Measurements from ENCODE around the gene SERPINA1. TPM values are rescaled to one million over a fixed set of nuclear protein-coding genes. Genes with fewer than 3 reads are reported as not detected.
"Not testable (repeated sequence)": the region's sequence is repeated elsewhere in the genome, so short reads cannot be mapped to it uniquely, and the experiment has no call there.

SERPINA1 gene
- polyA plus RNA-seq, 1 donor from 2014 or later, result 1.4 TPM

GRCh38 chr14:94360945-94361565 is 27.3 kb downstream of the SERPINA1 start:
- Mint-ChIP-seq H3K4me3 (no peak overlapping the region), H3K27ac (no peak overlapping the region), H3K27me3 (peaks cover 6% of the 10 kb centered on the region), H3K9me3 (peaks cover 0 to 5% (median 4%) of the 10 kb centered on the region in 3 donors), H3K4me1 (peaks cover 0 to 2% (median 0%) of the 10 kb centered on the region in 3 donors), H3K36me3 (no peaks in the 10 kb centered on the region)

DNA sequence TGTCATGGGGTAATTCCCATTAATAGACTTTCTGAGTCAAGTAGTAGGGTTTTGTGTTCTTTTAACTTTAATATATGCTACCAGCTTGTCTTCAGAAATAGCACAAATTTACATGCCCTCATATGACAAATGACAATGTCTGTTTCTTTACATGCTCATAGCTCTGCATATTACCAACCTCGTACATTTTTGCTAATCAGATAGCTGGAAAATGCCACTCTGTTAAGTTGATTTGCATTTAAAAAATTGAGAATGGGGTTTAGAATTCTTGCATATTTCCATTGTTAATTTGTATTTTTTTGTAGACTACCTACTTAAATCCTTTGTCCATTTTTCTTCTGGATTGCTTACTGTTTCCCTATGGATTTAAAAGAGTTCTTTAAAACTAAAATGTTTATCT is 31.2 kb downstream of the SERPINA1 start:
- no peak overlapping the region for H3K4me3 Mint-ChIP-seq
- H3K36me3 Mint-ChIP-seq, result no peaks in the 10 kb centered on the region
- no peak overlapping the region for H3K27ac Mint-ChIP-seq
- peaks cover under 1 to 12% (median 9%) of the 10 kb centered on the region in 3 donors for H3K9me3 Mint-ChIP-seq
- H3K4me1 Mint-ChIP-seq, result peaks cover 0 to 6% (median 0%) of the 10 kb centered on the region in 3 donors
- H3K27me3 Mint-ChIP-seq, result peaks cover 7% of the 10 kb centered on the region

DNA sequence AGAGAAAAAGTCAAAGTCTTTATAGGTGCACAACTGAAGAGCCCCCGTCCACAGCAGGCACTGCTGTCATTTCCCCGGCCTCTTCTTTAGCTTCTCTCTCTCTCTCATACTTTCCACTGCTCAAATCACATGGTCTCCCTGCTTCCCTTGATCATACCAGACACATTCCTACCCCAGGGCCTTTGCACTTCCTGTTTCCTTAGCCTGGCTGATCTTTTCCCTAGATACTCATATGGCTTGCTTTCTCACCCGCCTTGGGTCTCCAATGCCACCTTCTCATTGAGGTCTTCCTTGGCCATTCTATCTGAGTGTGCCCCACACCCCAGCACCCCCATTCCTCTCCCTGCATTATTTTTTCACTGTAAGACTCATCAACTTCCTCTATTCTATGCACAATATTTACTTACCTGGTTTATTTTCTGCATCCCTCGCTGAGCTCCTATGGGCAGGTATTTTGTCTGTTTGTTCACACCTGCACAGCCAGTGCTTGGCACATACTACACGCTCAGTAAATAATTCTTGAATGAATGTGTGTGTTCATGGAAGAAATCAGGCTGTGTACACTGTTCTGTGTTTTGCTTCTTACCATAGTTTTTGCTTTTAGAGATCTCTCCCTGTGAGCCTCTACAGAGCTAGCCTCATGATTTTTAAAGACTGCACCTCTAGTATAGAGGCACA is 31.9 kb downstream of the SERPINA1 start:
- peak overlapping the region in 1 of 4 donors; percentile 2 for H3K4me3 Mint-ChIP-seq
- H3K36me3 Mint-ChIP-seq, result no peaks in the 10 kb centered on the region
- H3K9me3 Mint-ChIP-seq, result peaks cover 3 to 19% (median 12%) of the 10 kb centered on the region in 3 donors
- H3K4me1 Mint-ChIP-seq, result peaks cover 0 to 6% (median 0%) of the 10 kb centered on the region in 3 donors
- H3K27ac Mint-ChIP-seq, result peak overlapping the region in 1 of 3 donors; percentile 33
- peaks cover 7% of the 10 kb centered on the region for H3K27me3 Mint-ChIP-seq

DNA sequence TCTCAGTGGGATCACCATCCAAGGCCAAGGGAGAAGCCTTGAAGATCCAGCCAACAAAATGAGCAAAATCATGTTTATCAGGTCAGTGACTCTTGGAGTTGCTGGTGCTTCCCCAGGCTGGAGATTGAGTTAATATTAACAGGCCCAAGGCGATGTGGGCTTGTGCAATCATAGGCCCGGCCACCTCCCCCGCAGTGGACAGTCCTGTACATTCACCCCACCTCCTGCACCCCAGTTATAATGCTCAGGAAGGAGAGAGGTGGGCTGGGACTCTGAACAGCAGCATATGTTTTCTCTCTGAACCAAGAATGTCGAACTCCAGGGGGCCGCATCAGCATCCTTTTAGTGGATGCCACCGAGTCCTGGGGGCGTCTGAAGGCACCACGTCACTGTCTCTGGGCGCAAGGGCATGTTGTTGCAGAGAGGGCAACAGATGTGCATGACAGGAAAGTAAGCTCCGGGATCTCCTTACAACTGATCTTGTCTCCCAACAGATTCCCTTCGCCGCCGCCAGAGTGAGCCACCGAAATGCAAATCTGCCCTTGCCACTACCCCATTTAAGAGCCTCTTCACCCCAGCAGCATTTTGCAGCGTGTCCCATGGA is 33.1 kb downstream of the SERPINA1 start:
- no peak overlapping the region for H3K27ac Mint-ChIP-seq
- peaks cover 3% of the 10 kb centered on the region for H3K27me3 Mint-ChIP-seq
- H3K36me3 Mint-ChIP-seq, result no peaks in the 10 kb centered on the region
- H3K4me3 Mint-ChIP-seq, result peak overlapping the region in 1 of 4 donors; percentile 78
- peaks cover 0 to 6% (median 0%) of the 10 kb centered on the region in 3 donors for H3K4me1 Mint-ChIP-seq
- H3K9me3 Mint-ChIP-seq, result peaks cover 3 to 19% (median 13%) of the 10 kb centered on the region in 3 donors

GRCh38 chr14:94354638-94355185 is 33.7 kb downstream of the SERPINA1 start:
- peaks cover 0 to 6% (median 0%) of the 10 kb centered on the region in 3 donors for H3K4me1 Mint-ChIP-seq
- H3K27ac Mint-ChIP-seq, result no peak overlapping the region
- no peak overlapping the region for H3K4me3 Mint-ChIP-seq
- H3K27me3 Mint-ChIP-seq, result peaks cover 3% of the 10 kb centered on the region
- H3K36me3 Mint-ChIP-seq, result no peaks in the 10 kb centered on the region
- peaks cover 3 to 19% (median 13%) of the 10 kb centered on the region in 3 donors for H3K9me3 Mint-ChIP-seq

GRCh38 chr14:94354190-94354589 is 34.2 kb downstream of the SERPINA1 start:
- H3K36me3 Mint-ChIP-seq, H3K4me3 Mint-ChIP-seq, H3K27me3 Mint-ChIP-seq, H3K4me1 Mint-ChIP-seq: not testable (repeated sequence)
- H3K9me3 Mint-ChIP-seq, result peaks cover 3 to 19% (median 13%) of the 10 kb centered on the region in 3 donors
- peak overlapping the region in 1 of 3 donors; percentile 39 for H3K27ac Mint-ChIP-seq

DNA sequence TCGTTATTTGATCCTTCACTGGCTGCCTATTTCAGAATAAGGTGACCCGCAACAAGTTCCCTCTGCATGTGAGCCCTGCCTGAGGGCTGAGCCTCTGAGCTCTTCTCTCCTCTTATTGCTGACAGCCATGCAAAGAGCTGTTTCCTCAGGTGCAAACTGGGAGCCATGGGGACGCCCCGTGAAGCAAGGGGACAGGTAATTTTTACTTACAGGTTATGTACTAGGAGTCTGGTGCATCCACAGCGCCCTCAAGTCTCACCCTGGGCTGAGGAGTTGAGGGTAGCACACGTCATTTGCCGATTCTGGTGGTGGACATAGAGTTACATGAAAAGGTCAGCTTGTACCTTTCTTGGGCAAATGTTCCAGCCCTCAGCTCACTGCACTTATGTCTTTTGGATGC is 39.1 kb downstream of the SERPINA1 start:
- no peaks in the 10 kb centered on the region for H3K27me3 Mint-ChIP-seq
- H3K27ac Mint-ChIP-seq, result peak overlapping the region in 1 of 3 donors; percentile 80
- H3K36me3 Mint-ChIP-seq, result no peaks in the 10 kb centered on the region
- H3K4me1 Mint-ChIP-seq, result peaks cover 0 to 15% (median 10%) of the 10 kb centered on the region in 3 donors
- peak overlapping the region in 1 of 4 donors; percentile 28 for H3K4me3 Mint-ChIP-seq
- peaks cover 3 to 16% (median 10%) of the 10 kb centered on the region in 3 donors for H3K9me3 Mint-ChIP-seq

DNA sequence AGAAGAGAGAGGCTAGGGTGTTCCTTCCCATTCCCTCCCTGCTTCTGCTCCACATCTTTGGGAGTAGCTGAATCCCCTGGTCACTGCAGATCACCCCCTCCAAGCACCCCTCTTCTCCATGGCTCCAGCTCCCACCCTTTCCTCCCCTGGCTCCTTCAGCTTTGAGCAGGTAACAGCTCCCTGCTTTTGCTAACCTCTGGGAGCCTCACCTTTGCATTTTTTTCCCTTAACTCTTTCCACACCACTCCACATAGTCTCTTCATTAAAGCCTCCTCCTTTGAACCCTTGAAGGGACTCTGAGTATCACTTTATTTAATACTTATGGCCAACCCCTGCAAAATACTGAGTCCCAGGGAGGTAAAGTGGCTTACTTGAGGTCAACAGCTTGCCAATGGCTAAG is 39.6 kb downstream of the SERPINA1 start:
- H3K4me1 Mint-ChIP-seq, result peaks cover 0 to 15% (median 10%) of the 10 kb centered on the region in 3 donors
- peak overlapping the region in 1 of 3 donors; percentile 80 for H3K27ac Mint-ChIP-seq
- H3K9me3 Mint-ChIP-seq, result peaks cover 3 to 16% (median 9%) of the 10 kb centered on the region in 3 donors
- H3K27me3 Mint-ChIP-seq, result no peaks in the 10 kb centered on the region
- no peaks in the 10 kb centered on the region for H3K36me3 Mint-ChIP-seq
- H3K4me3 Mint-ChIP-seq, result peak overlapping the region in 1 of 4 donors; percentile 28

DNA sequence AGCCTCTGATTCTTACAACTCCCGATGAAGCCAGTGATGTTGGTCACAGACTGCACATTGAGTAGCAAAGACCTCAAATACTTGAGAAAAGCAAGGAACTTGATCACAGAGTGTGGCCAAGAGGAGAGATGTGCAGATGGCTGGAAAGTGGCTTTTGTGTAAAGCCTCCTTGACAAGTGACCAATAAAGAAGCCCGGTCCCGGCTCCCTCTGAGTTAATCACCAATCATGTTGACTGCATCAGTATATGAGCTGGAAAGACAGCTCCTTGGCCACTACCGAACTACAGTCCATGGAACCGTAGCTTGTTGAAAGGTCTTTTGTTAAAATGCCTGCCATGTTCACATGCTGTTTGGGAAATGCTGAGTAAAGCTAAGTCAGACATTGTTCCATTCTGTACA is 41.6 kb downstream of the SERPINA1 start:
- Mint-ChIP-seq H3K4me1 (peaks cover 9 to 18% (median 14%) of the 10 kb centered on the region in 3 donors), H3K4me3 (peak overlapping the region in 2 of 4 donors; percentile 46 to 65), H3K27ac (peak overlapping the region in 2 of 3 donors; percentile 65 to 96), H3K9me3 (peaks cover 0 to 4% (median 4%) of the 10 kb centered on the region in 3 donors), H3K36me3 (no peaks in the 10 kb centered on the region), H3K27me3 (peaks cover 1% of the 10 kb centered on the region)

- H3K27me3 Mint-ChIP-seq, H3K36me3 Mint-ChIP-seq, H3K9me3 Mint-ChIP-seq: not testable (repeated sequence)
- Mint-ChIP-seq H3K4me3 (peak overlapping the region in 2 of 4 donors; percentile 46 to 65), H3K27ac (peak overlapping the region in 2 of 3 donors; percentile 65 to 96), H3K4me1 (peaks cover 15 to 18% (median 16%) of the 10 kb centered on the region in 3 donors)
Measured at GRCh38 chr14:94346065-94346786, 42.2 kb downstream of the SERPINA1 start.

- peak overlapping the region in 2 of 4 donors; percentile 0 to 27 for H3K4me3 Mint-ChIP-seq
- H3K9me3 Mint-ChIP-seq, result no peaks in the 10 kb centered on the region
- H3K4me1 Mint-ChIP-seq, result peaks cover 16 to 21% (median 18%) of the 10 kb centered on the region in 3 donors
- H3K27ac Mint-ChIP-seq, result peak overlapping the region; percentile 54 to 94 (median 58)
- H3K36me3 Mint-ChIP-seq, result no peaks in the 10 kb centered on the region
- H3K27me3 Mint-ChIP-seq, result peaks cover 6% of the 10 kb centered on the region
Measured at GRCh38 chr14:94345344-94346064, 42.9 kb downstream of the SERPINA1 start.

- no peak overlapping the region for H3K4me3 Mint-ChIP-seq
- H3K27me3 Mint-ChIP-seq, result peaks cover 6% of the 10 kb centered on the region
- H3K4me1 Mint-ChIP-seq, result peaks cover 16 to 21% (median 18%) of the 10 kb centered on the region in 3 donors
- H3K27ac Mint-ChIP-seq, result peak overlapping the region in 1 of 3 donors; percentile 58
- no peaks in the 10 kb centered on the region for H3K9me3 Mint-ChIP-seq
- peaks cover 2% of the 10 kb centered on the region for H3K36me3 Mint-ChIP-seq
Measured at GRCh38 chr14:94344389-94344788, 44.0 kb downstream of the SERPINA1 start.

- Mint-ChIP-seq H3K4me3 (no peak overlapping the region), H3K36me3 (peaks cover 2% of the 10 kb centered on the region), H3K4me1 (peaks cover 16 to 21% (median 18%) of the 10 kb centered on the region in 3 donors), H3K9me3 (peaks cover 0 to 4% (median 0%) of the 10 kb centered on the region in 3 donors), H3K27ac (no peak overlapping the region), H3K27me3 (peaks cover 6% of the 10 kb centered on the region)
Measured at GRCh38 chr14:94343238-94344005, 45.0 kb downstream of the SERPINA1 start.
